Left ventricle myocardium inferior (tissue), 1 donor: ENCODE measurements around the gene KCTD21. TPM values are rescaled to one million over a fixed set of nuclear protein-coding genes. Genes with fewer than 3 reads are reported as not detected.
A peak's percentile ranks its signal among the peaks of the same experiment; 100 is the strongest.

Source experiments
- DNase-seq: peaks from one replicate; pipeline ENCODE4 v3.0.0-alpha.2; 2020
- H3K27ac ChIP-seq: fragments of 200-600 bp; replicated peaks from 2 replicates; pipeline ENCODE4 v1.8.0; 2021
- H3K27me3 ChIP-seq: fragments of 200-600 bp; 2 replicates; pipeline ENCODE4 v1.8.0; 2021; ENCODE audit warnings: low read depth
- H3K36me3 ChIP-seq: fragments of 200-600 bp; 2 replicates; pipeline ENCODE4 v1.8.0; 2021
- H3K4me1 ChIP-seq: fragments of 200-600 bp; 2 replicates; pipeline ENCODE4 v1.8.0; 2021
- H3K4me3 ChIP-seq: fragments of 200-600 bp; 2 replicates; pipeline ENCODE4 v1.8.0; 2021; ENCODE audit warnings: mild to moderate bottlenecking, moderate library complexity
- H3K9me3 ChIP-seq: fragments of 200-600 bp; replicated peaks from 2 replicates; pipeline ENCODE4 v1.8.0; 2021
- intact Hi-C: fragments of 100-400 bp; cut with micrococcal nuclease; formaldehyde crosslinking; loops from one replicate; pipeline ENCODE4 v1.11.0; 2022
- total RNA-seq: library from RNA; stranded (reverse); fragmentation: NEBNext Ultra II Directional; extraction: Animal tissue kit (Norgen Biotek cat#: 25700); gene quantifications from one replicate; pipeline ENCODE4 v1.2.1, GENCODE V29; 2021
- TF ChIP-seq, protein P1 (sequence below): fragments of 200-600 bp; IDR thresholded peaks from 2 replicates; pipeline ENCODE4 v1.8.0; 2021; ENCODE audit warnings: antibody characterized with exemption, mild to moderate bottlenecking, borderline replicate concordance
- donor health status: DM: no; HTN: yes; CAD: no; lungs with severe emphysema.

KCTD21 gene
- total RNA-seq, 1 donor from 2014 or later, result 8.6 TPM

DNA sequence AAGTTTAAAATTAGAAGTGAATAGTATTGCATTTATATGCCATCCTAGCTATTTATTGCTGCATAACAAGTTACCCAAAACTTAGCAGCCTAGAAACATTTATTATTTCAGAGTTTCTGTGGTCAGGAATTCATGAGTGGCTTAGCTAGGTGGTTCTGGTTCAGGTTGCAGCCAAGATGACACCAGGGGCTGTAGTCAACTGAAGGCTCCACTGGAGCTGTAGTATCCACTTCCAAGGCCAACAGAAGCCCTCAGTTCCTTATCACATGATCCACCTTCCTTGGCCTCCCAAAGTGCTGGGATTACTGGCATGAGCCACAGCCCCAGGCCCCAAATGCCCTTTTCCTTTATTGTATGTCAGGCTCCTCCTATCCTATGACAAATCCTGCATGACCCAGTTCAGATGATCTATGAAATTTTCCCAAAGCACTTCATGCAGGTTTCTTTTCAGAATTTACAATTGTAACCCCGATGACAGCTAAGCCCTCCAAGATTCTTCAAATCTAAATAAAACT is 42.9 kb downstream of the KCTD21 start:
- Histone ChIP-seq H3K27ac (no peak overlapping the region), H3K9me3 (no peaks in the 10 kb centered on the region), H3K27me3 (no peaks in the 10 kb centered on the region), H3K4me3 (no peak overlapping the region), H3K4me1 (peaks cover 14% of the 10 kb centered on the region), H3K36me3 (peaks cover 8% of the 10 kb centered on the region)
- DNase-seq, result no peak
- intact Hi-C loops, result no loop called here
- TF ChIP-seq, protein P1, sequence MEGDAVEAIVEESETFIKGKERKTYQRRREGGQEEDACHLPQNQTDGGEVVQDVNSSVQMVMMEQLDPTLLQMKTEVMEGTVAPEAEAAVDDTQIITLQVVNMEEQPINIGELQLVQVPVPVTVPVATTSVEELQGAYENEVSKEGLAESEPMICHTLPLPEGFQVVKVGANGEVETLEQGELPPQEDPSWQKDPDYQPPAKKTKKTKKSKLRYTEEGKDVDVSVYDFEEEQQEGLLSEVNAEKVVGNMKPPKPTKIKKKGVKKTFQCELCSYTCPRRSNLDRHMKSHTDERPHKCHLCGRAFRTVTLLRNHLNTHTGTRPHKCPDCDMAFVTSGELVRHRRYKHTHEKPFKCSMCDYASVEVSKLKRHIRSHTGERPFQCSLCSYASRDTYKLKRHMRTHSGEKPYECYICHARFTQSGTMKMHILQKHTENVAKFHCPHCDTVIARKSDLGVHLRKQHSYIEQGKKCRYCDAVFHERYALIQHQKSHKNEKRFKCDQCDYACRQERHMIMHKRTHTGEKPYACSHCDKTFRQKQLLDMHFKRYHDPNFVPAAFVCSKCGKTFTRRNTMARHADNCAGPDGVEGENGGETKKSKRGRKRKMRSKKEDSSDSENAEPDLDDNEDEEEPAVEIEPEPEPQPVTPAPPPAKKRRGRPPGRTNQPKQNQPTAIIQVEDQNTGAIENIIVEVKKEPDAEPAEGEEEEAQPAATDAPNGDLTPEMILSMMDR, result no peak

DNA sequence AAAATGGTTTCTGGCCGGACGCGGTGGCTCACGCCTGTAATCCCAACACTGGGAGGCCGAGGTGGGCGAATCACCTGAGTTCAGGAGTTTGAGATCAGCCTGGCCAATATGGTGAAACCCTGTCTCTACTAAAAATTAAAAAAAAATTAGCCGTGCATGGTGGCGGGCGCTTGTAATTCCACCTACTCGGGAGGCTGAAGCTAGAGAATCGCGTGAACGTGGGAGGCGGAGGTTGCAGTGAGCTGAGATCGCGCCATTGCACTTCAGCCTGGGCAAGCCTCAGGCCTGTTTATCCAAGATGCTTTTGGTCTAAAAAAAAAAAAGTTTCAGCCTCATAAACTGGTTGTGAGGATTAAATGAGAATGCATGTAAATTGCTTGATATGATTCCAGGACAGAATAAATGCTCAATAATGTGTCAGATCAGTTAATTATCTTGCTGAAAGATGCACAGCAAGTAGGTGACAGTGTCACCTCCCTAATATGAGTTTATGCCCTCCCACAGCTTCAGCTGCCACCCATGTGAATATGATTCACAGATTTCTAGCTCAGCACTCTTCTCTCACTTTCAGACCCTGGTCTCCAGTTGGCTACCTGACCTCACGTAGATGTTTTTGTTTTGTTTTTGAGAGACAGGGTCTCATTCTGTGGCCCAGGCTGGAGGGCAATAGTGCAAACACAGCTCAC is 47.9 kb downstream of the KCTD21 start:
- H3K4me3 ChIP-seq, result peak overlapping the region; percentile 75
- intact Hi-C loops, result no loop called here
- H3K9me3 ChIP-seq, result no peaks in the 10 kb centered on the region
- no peaks in the 10 kb centered on the region for H3K27me3 ChIP-seq
- H3K36me3 ChIP-seq, result peaks cover 8% of the 10 kb centered on the region
- peak overlapping the region; percentile 77 for H3K27ac ChIP-seq
- DNase-seq, result no peak
- peaks cover 27% of the 10 kb centered on the region for H3K4me1 ChIP-seq
- TF ChIP-seq, protein P1, result no peak

DNA sequence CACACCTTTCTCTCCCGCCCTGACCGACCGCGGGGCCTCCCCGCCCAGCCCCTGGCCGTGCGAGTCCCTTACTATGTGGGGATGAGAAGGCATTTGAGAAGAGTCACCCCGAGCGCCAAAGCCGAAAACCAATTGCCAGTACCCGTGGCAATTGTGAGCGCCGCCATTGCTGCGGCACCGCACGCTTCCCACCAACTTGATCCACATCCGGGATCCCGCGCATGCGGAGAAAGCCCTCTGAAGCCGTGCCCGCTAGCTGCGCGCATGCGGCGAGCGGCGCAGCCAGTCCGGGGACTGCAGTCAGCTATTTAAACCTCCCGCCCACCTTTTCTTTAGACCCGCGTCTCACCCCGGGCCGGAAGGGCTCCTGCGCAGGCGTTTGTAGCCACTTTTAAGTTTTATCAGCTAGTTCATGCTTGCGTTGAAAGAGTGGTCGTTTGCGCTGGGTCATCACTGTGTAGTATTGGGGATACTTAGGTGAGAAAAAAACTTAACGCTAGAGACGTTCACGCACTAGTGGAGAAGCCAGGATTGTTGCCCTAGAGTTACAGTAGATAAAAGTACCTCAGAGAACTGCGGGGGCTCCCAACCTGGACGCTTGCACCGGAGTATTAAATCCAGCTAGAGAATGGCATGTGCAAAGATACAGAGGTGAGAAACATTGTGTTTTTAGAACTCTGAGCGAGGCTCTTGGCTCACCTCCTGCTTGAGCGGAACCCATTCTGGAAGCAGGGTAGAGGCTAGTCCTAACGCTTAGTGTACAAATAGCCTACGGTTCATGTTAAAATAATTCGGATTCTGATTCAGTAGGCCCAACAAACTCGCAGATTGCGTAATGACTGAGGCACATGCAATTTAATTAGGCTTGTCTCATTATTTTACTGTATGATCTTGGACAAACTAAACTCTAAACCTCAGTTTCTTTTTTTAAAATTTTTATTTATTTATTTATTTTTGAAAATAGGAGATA is 48.7 kb downstream of the KCTD21 start, which contains the start of gene ALG8:
ALG8 (minus strand) TSS at position 205 of the 970 bp plus-strand sequence; CDS start at position 167, 38 bp downstream.
- Histone ChIP-seq H3K27me3 (no peaks in the 10 kb centered on the region), H3K36me3 (peaks cover 8% of the 10 kb centered on the region), H3K9me3 (no peaks in the 10 kb centered on the region), H3K27ac (peak within 1 kb of the TSS; percentile 77), H3K4me3 (peak within 1 kb of the TSS; percentile 75), H3K4me1 (peaks cover 27% of the 10 kb centered on the region)
- TF ChIP-seq, protein P1, result no peak
- peak; percentile 95 for DNase-seq
- intact Hi-C loops, result no loop called here

DNA sequence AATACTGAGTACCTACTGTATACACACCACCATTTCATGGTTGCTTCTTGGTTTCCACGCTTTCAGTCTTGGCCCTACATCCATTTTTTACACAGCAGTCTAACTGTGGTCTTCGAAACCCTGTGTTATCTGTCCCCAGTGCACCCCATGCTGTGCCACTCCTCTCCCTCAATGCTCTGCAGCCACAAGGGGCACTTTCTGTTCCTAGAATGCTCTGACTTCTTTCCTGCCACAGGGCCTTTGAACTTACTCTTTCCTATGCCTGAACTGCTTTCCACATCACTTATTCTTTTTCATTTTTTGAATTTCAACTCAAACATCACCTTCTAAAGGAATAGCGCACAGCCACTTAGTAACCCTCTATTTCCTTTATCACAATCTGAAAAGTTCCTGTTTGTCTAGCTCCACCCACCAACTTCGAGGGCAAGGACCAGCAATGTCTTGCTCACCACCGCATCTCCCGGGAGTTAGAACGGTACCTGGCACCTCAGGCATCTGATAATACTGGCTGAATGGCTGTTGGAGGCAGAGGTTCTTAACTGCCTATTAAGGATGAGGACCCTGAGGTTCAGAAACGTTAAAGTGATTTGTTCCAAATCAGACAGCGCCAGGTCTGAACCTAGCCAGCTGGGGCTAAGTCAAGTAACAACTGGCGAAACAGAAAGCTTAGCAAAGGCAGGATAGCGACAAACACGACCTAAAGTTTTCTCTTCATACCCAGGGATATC is 49.6 kb downstream of the KCTD21 start:
- Histone ChIP-seq H3K4me1 (peaks cover 27% of the 10 kb centered on the region), H3K27me3 (no peaks in the 10 kb centered on the region), H3K4me3 (peak overlapping the region; percentile 75), H3K27ac (peak overlapping the region; percentile 77), H3K36me3 (peaks cover 12% of the 10 kb centered on the region), H3K9me3 (no peaks in the 10 kb centered on the region)
- DNase-seq, result no peak
- intact Hi-C loops, result no loop called here
- TF ChIP-seq, protein P1, result no peak

DNA sequence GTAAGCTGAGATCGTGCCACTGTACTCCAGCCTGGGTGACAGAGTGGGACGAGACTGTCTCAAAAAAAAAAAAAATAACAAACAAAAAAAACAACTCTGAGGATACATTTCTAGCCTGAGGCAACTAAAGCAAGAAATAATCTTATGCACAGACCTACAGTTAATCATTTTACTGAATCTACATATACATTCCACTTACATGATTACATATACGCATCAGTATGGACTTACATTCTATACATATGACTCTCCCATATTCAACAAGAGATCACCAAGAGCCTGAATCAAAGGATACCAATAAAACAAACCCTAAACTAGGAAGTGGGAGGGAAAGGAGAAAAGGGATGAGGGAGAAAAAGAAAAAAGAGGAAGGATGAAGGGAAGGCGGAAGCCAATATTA is 50.1 kb downstream of the KCTD21 start:
- DNase-seq, result no peak
- TF ChIP-seq, protein P1, result no peak
- intact Hi-C loops, result no loop called here
- no peak overlapping the region for H3K27ac ChIP-seq
- H3K9me3 ChIP-seq, result no peaks in the 10 kb centered on the region
- peak overlapping the region; percentile 75 for H3K4me3 ChIP-seq
- peaks cover 27% of the 10 kb centered on the region for H3K4me1 ChIP-seq
- H3K27me3 ChIP-seq, result no peaks in the 10 kb centered on the region
- H3K36me3 ChIP-seq, result peaks cover 12% of the 10 kb centered on the region
